ENCODE data around the gene DRD2.

The DRD2 gene

DNA sequence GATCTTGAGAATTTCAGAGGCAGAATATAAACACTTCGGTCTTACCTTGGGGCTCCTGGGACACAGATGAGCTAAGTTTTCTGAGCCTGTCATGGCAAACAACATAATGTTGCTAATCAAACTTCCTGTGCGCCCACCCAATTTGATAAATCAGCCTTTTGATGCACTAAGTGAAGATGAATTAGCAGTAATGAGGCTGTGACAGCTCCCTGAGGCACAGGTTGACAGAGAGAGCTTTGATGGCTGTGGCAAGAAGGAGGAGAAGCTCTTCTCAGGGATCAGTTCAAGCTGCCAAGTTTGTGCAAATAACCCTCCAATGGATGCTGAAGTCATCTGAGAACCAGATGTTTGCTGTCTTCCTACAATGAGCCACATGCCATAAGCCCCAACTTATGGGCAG, 34.4 kb downstream of the DRD2 start:
- DNase-seq, result no peak

GRCh38 chr11:113436672-113437252, 38.4 kb downstream of the DRD2 start:
- DNase-seq, result no peak

GRCh38 chr11:113435190-113435968, 39.8 kb downstream of the DRD2 start:
- no peak for DNase-seq

- DNase-seq, result no peak
Measured at GRCh38 chr11:113431746-113432145, 43.5 kb downstream of the DRD2 start.

DNA sequence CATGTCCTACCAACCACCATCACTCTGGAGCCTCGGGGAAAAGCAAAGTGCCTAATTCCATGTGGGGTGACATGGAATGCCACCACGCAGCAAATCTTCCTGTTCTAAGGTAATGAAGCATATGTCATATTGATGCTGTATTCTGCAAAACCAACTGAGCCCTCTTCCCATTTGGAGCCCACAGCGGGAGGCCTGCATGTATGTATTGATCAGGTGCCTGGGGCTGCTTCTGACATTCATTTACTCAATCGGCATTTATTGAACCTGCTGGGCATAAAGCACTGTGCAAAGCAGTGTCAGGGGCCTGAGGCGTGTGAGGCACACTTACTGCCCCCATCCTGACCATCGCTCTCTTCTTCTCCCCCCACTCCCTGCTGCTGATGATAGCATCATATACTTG, 48.5 kb downstream of the DRD2 start:
- no peak for DNase-seq

- no peak for DNase-seq
Measured at GRCh38 chr11:113420808-113421207, 54.4 kb downstream of the DRD2 start.

DNA sequence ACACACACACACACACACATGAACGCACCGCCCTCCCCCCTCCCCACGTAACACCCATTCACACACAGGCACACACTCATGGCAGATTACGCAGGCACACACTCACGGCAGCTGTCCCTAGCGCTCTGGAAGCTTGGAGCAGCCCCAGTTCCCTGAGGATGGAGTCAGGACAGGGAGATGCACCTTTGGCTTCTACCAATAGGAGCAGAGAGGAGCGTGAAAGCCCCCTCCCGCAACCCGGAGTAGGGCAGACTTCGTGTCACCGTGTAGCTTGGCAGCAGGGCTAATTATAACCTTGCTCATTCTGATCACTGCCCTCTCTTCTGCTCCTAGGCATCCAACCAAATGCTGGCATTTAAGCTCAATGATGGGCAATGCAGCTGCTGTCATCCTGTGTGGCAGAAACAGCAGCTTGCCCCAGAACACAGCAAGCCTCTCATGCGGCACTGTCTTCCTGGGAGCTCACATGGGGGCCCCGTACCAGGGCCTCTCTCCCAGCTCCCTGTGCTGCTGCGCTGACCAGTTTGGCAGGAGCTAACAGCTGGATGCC, 55.7 kb downstream of the DRD2 start:
- no peak for DNase-seq

- DNase-seq, result no peak
Measured at GRCh38 chr11:113417428-113417827, 57.8 kb downstream of the DRD2 start.

- no peak for DNase-seq
Measured at GRCh38 chr11:113415343-113415742, 59.9 kb downstream of the DRD2 start.

DNA sequence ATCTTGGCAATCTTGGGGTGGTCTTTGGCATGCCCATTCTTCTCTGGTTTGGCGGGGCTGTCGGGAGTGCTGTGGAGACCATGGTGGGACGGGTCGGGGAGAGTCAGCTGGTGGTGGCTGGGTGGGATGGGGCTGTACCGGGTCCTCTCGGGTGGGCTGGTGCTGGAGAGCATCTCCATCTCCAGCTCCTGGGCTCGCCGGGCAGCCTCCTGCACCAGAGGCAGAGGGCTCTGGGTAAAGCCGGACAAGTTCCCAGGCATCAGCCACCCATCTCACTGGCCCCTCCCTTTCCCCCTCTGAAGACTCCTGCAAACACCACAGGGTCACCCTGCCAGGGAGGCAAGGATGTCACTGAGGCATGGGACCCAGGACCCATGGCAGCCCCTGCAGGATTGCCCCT, 62.5 kb downstream of the DRD2 start:
- no peak for DNase-seq

DNA sequence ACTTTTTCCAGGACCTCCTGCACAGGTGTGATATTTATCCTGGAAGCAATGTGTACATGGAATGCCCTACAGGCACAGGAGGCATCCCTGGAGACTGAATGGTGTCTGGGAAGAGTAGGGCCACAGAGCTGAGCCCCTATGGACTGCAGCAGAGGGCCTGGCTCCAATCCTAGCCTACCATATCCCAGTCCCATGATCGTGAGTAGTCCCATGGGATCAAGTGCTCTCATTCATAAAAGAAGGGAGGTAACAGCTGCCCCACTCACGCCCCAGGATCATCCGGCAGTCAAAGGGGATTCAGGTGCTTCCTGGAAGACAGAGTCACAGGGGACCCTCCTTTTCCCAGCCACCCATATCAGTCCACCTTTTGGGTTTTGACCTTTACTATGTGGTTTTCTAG, 63.7 kb downstream of the DRD2 start:
- DNase-seq, result no peak

GRCh38 chr11:113410414-113411135, 64.6 kb downstream of the DRD2 start:
- no peak for DNase-seq

- no peak for DNase-seq
Measured at GRCh38 chr11:113409526-113409925, 65.7 kb downstream of the DRD2 start.

GRCh38 chr11:113408887-113409286, 66.3 kb downstream of the DRD2 start:
- no peak for DNase-seq

DNA sequence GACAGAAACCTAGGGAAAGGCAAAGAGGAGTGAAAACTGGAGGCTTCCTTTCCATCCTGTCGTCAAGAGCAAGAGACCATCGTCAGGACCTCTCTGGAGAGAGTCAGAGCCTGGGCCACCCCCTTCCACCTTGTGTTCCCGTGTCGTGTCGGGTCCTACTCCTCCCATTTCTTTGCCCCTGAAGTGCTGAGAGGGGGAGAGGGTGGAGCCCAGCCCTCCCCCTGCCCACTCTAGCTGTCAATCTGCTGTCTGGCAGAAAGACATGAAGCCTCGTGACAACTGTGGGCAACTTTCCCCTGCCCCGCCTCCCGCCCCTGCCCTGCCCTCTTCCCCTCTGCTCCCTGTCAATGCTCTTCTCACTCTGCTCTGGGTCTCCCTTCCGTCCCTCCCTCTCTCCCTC, 67.0 kb downstream of the DRD2 start:
- no peak for DNase-seq

DNA sequence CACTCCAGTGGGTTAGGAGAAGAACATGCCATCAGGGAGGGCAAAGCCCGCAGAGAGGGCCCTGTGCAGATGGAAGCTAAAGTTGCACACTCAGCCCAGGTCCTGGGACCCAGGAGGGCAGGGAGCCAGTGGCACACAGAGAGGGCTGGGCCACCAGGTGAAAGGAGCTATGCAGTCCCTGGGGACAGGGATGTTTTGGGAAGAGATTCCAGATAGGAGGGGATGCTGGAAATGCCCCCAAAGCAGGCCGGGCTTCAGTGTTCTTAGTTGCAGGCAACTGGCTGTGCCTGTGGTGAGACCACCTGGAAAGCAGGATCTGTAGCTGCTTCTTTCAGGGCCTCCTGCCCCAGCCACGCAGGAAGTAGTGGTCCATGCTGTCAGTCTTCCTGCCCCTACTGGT, 68.0 kb downstream of the DRD2 start:
- no peak for DNase-seq

DNA sequence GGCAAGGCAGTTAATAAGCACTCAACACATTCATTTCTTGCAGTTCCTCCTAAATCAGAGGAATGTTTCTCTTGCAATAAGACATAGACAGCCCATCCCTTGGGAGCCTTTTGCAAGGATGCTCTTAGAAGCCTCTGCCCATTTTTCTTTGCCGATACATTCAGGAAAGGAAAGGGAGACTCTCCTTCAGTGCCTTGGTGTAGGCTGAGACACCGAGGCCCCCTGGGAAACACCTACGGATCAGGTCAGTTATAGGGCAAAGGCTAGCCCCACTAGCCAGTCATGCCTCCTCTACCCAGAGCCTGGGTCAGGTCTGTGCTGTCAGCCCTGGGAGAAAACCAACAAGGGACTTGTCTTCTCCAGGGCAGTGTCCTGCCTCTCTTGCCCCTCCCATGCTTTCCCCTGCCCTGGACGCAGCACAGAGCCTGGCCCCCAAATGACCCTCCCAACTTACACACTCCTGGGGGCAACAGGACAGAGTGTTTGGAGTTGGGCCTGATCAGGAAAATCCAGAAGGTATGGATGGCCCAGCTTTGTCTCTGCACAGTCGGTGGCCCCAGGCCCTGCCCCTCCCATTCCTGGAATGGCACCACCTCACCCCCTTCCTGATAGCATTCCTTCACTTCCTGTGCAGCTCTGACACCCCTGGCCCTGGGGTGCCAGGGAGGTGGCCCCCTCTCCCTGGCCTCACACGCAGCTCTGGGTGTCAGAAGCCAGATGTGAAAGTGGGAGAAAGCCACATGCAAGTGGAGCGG, 69.3 kb downstream of the DRD2 start:
- no peak for DNase-seq

DNA sequence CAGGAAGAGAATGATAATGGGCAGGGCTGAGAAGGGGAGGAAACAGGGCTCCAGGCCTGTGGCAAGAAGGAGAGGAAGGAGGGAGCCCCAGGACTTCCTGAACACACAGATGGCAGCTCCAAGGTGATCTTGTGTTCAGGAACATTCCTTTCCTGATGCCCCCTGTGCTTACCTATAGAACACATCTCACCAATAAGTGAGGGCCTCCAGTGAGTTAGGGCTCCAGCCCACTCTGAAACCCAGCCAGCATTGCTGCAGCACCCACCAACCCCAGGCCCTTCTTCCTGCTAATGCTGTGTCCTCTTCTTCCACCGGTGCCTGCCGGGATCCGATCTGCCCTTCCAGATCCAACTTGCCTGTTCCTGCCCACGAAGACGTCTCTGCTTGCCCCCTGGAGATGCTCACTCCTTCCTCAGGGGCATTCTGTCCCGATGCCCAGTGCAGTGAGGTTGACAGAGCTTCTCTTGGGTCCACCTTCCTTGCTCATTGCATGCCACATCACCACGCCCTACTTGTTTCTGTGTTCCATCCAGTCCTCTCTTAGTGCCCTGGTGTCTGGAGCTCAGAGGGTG, 70.3 kb downstream of the DRD2 start:
- DNase-seq, result no peak

- no peak for DNase-seq
Measured at GRCh38 chr11:113401718-113402117, 73.5 kb downstream of the DRD2 start.

GRCh38 chr11:113400631-113401230, 74.5 kb downstream of the DRD2 start:
- DNase-seq, result no peak

GRCh38 chr11:113398669-113399430, 76.3 kb downstream of the DRD2 start:
- no peak for DNase-seq

- no peak for DNase-seq
Measured at GRCh38 chr11:113397821-113398220, 77.4 kb downstream of the DRD2 start.

Data from SIG-M5 (cell line).